HG02623 (cell line): ENCODE measurements around the gene PDF.
A peak's percentile ranks its signal among the peaks of the same experiment; 100 is the strongest.

Source experiments
- ATAC-seq: cut with Tn5 transposase; IDR thresholded peaks from one replicate; pipeline ENCODE4 v1.9.1; 2021; ENCODE audit warnings: moderate library complexity; ENCODE audit not compliant: unreplicated experiment

Gene PDF

DNA sequence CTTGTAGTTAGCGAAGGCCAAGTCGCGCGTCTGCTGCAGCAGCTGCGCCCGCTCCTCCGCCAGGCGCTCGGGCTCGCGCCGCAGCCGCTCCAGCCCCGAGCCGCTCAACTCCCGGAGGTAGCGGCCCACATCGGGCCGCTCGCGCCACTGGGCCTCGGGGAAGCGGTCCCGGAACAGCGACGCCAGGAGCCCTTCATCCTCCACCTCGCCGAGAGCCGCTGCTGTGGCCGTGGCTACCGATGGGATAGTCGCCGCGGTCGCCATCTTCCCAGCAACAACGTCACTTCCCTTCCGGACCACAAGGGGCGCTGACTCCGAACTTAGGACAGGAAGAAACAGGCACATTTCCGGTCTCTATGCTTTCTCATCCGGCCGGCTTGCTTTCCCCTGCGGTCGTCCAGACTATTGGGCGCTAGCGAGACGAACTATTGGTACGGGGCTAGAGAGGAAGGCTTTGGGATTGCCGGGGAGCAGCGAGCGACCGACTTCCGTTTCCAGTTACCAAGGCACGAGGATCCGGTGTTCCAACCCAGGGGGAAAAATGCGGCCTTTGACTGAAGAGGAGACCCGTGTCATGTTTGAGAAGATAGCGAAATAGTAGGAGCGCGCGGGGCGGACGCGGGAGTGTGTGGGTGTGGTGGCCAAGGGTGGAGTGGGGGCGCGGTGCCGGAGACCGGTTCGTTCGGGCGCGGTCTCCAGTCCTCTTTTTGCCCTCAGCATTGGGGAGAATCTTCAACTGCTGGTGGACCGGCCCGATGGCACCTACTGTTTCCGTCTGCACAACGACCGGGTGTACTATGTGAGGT, 9.1 kb upstream of the PDF start, which contains the start of the genes COG8 and NIP7:
Gene COG8, minus strand, starts transcription at position 276 of the 806 bp plus-strand sequence. Its CDS starts 12 bp downstream, at position 264.
Gene NIP7, plus strand, starts transcription at position 484 of the 806 bp plus-strand sequence. Its CDS starts 58 bp downstream, at position 542.
- ATAC-seq: peak; percentile 81

- no peak for ATAC-seq
Observed at GRCh38 chr16:69338557-69339288, 8.3 kb upstream of the PDF start.

GRCh38 chr16:69334696-69335095, 4.3 kb upstream of the PDF start:
- ATAC-seq: no peak

GRCh38 chr16:69329369-69330285, 761 bp downstream of the PDF start:
- peak; percentile 33 for ATAC-seq

- ATAC-seq: no peak
Observed at GRCh38 chr16:69328854-69329316, 1.5 kb downstream of the PDF start.

- no peak for ATAC-seq
Observed at GRCh38 chr16:69327585-69328310, 2.6 kb downstream of the PDF start.

DNA sequence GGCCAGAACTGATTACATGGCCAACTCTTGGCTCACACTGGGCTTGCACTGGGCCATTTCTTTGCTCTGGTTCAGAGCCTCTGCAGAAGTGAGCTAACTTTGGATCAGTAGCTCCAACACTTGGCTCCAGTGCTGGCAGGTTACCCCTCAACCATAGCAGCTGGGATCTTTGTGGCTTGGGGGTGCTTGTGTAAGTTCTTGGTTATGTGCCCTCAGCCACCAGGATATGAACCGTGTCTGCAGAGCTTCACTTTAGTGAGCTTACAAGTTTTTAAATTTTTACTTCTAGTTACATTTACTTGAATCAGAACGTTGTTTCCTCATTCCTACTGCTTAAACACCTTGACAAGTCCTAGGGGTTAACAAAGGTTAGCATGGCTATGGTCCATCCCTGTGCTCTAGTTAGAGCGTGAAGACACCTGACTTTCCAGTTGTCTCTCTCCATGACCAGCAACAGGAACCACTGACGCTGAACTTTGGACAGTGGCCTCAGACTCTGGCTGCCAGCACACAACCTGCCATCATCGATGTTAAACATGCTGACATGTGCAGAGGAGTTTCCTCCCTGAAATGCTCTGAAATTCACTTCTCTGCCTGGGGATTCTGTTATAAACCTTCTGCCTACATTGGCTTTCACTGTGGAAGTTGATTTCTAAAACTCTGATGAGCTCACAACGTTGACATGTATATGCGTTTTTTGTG, 4.1 kb downstream of the PDF start:
- no peak for ATAC-seq

GRCh38 chr16:69325784-69326171, 4.6 kb downstream of the PDF start:
- ATAC-seq: no peak

- ATAC-seq: no peak
Observed at GRCh38 chr16:69324585-69325253, 5.7 kb downstream of the PDF start.

DNA sequence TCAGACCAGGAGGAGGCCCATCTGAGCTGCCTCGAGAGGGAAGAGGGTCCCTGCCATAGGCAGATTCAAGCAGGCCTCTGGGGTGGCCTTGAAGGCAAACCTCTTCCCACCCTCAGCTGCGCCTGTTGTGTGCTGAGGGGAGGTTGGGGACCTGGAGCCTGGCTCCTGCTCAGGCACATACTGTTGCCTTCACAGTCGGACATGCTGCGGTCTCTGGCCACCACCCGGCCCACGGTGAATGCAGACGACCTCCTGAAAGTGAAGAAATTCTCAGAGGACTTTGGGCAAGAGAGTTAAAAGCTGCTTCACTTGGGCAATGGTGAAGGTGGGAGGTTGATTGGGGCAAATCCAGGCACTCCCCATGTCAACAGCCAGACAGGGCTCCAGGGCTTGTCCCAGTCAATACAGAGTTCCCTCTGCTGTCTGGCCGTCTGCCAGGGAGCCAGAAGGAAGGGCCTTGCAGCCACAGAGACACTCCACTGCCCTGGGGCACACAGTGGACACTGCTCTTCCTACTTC, 6.3 kb downstream of the PDF start:
- ATAC-seq: no peak

GRCh38 chr16:69323415-69323814, 7.0 kb downstream of the PDF start:
- no peak for ATAC-seq

DNA sequence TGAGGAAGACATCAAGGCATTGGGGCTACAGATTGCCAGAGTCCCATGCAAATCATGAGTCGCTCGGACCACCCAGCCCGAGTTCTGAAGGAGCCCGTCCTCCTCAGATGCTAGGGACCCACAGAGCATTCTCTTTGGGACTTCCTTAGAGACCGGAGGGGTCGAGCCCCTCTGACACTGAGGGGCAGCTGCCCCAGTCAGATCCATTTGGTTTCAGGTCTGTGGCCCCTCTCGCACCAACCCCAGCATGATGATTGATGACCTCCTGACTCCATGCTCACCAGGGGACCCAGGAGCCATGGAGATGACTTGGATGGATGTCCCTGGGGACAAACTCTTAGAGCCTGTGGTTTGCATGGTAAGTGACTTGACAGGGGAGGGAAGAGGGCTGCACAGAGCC, 8.0 kb downstream of the PDF start:
- no peak for ATAC-seq

DNA sequence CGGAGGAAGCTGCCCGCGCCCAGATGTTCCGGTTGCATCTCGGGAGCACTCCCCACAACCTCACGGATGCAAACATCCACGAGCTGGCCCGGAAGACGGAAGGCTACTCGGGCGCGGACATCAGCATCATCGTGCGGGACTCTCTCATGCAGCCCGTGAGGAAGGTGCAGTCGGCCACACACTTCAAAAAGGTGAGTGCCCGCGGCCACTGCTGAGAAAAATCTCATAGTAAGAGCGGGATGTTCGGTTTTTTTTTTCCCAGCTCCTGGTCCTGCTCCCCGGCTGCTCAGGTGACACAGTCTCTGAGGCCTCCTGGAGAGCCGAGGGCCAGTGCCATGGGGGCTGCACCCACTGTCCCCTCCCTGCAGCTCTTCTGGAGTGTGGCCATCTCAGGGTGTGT, 9.3 kb downstream of the PDF start:
- ATAC-seq: no peak

DNA sequence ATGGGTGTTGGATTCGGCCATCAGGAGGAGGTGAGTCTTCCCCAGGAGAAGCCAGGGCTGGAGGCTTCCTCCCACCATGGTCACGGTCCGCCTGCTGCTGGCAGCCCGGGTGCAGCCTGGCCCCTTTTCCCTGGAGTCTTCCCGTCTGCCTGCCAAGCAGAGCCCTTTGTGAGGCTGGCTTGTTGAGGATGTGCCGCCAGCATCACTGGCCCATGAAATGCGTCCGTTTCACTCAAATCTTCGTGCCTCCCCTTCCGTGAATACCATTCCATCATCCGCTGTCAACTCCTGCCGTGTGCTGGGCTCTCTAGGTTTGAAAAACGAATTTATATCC, 9.7 kb downstream of the PDF start:
- ATAC-seq: no peak

DNA sequence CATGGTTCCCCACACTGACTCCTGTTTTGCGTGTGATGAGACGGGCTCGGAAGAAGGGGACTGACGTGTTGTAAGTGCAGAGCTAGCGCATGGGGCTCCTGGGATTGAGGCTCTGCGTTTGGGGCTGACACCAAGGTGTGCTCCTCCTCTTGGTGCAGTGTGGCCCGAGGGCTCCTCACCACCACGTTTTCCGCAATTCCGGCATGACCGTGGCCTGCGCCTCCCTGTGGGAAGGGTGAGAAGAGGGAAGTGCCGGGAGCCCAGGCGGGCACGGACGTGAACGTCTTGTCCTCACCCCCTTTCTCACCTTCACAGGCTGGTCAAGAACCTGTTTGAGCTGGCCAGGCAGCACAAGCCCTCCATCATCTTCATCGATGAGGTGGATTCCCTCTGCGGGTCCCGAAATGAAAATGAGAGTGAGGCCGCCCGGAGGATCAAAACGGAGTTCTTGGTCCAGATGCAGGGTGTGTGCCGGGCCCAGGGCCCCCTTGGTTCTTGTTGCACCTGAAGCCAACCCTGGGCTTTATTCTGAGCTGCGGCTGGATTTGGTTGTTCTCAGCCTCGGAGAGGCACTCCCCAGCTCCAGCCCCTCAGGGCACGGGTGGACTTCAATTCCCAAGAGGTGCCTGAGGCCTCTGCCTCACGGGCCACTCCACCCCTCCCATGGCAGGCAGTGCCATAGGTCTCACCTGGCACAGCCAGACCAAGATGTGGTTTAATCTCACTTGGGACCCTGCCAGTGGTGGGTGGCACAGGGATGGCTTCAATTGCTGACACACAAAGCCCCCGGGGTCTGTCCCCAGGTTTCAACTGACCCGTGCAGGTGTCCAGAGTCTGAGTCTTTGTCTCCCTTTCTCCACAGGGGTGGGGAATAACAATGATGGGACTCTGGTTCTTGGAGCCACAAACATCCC, 10.3 kb downstream of the PDF start:
- no peak for ATAC-seq

DNA sequence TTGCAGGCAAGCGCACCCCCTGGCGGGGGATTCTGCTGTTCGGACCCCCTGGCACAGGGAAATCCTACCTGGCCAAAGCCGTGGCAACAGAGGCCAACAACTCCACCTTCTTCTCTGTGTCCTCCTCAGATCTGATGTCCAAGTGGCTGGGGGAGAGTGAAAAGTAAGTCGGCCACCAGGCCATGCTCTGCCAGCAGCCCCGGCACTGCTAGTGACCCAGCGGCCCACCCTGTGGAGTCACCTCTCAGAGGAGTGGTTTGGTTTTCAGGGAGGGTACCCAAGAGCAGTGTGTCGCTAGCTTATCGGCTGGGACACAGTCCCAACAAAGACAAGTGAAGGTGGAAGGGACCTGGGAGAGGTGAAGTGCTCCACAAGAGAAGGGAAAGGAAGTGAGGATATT, 11.0 kb downstream of the PDF start:
- no peak for ATAC-seq

DNA sequence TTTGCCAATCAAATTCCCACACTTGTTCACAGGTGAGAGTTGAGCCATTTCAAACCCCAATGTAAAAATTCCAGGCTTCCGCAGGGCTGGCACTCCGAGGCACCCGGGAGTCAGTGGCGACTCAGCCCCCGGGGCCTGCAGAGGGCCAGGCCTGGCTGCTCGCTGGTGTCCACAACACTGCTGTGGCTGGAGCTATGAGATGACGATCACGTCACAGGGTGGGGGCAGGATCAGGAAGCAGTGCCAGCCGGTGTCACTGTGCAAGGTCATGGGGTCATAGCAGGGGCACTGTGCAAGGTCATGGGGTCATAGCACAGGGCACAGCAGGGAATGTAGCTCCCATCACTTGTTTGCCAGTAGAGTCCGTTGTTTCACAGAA, 11.5 kb downstream of the PDF start:
- ATAC-seq: no peak
